MCF 10A (cell line): Measurements from ENCODE around the gene PHF21B. TPM values are rescaled to one million over a fixed set of nuclear protein-coding genes. Genes with fewer than 3 reads are reported as not detected.

Experiments
- BruUV-seq: library from RNA; stranded (reverse); fragments of 400-500 nt; replicated peaks from 2 replicates; lab custom pipeline; 2021; lab: Mats Ljungman, UMichigan
- CTCF ChIA-PET: fragments of 300-600 bp; sonication (Branson Sonifier 250); formaldehyde crosslinking; extraction: SDS; loops from one replicate; lab custom pipeline; 2021; ENCODE audit warnings: antibody characterized with exemption, inconsistent platforms; lab: Yijun Ruan, JAX
- POLR2A ChIA-PET: fragments of 300-600, 350-650 bp; sonication (Branson Sonifier 250); formaldehyde crosslinking; extraction: SDS; loops from one replicate; lab custom pipeline; 2020; ENCODE audit warnings: antibody characterized with exemption, inconsistent platforms; lab: Yijun Ruan, JAX
- DNase-seq: peaks from one replicate; pipeline ENCODE4 v3.0.0-alpha.2; 2018; ENCODE audit not compliant: unreplicated experiment
- H3K27ac Mint-ChIP-seq: one replicate; pipeline ENCODE4 v1.8.0; 2022; ENCODE audit warnings: mild to moderate bottlenecking, low read depth, mixed read lengths; ENCODE audit not compliant: unreplicated experiment
- H3K27me3 Mint-ChIP-seq: one replicate; pipeline ENCODE4 v1.8.0; 2022; ENCODE audit warnings: mixed read lengths; ENCODE audit not compliant: insufficient read depth, unreplicated experiment
- H3K36me3 Mint-ChIP-seq: one replicate; pipeline ENCODE4 v1.8.0; 2022; ENCODE audit warnings: mild to moderate bottlenecking, moderate library complexity, mixed read lengths; ENCODE audit not compliant: insufficient read depth, unreplicated experiment
- H3K4me1 Mint-ChIP-seq: one replicate; pipeline ENCODE4 v1.8.0; 2022; ENCODE audit warnings: mixed read lengths; ENCODE audit not compliant: insufficient read depth, unreplicated experiment
- H3K4me3 Mint-ChIP-seq: one replicate; pipeline ENCODE4 v1.8.0; 2022; ENCODE audit warnings: mild to moderate bottlenecking, moderate library complexity, mixed read lengths; ENCODE audit not compliant: unreplicated experiment
- H3K9me3 Mint-ChIP-seq: one replicate; pipeline ENCODE4 v1.8.0; 2022; ENCODE audit warnings: mixed read lengths; ENCODE audit not compliant: unreplicated experiment
- intact Hi-C: fragments of 100-400 bp; cut with micrococcal nuclease; formaldehyde crosslinking; loops from 2 replicates; pipeline ENCODE4 v1.14.1; 2022
- total RNA-seq: library from RNA; stranded (reverse); gene quantifications from 2 replicates; pipeline ENCODE4 v1.2.3, GENCODE V29; 2022
- TF ChIP-seq, protein P1 (sequence below): fragments of 200-600 bp; IDR thresholded peaks from one replicate; pipeline ENCODE4 v1.8.0; 2022; ENCODE audit warnings: antibody characterized with exemption, mild to moderate bottlenecking; ENCODE audit not compliant: unreplicated experiment

The PHF21B gene
- total RNA-seq, 1 experiment from 2014 or later: 0.75 TPM

DNA sequence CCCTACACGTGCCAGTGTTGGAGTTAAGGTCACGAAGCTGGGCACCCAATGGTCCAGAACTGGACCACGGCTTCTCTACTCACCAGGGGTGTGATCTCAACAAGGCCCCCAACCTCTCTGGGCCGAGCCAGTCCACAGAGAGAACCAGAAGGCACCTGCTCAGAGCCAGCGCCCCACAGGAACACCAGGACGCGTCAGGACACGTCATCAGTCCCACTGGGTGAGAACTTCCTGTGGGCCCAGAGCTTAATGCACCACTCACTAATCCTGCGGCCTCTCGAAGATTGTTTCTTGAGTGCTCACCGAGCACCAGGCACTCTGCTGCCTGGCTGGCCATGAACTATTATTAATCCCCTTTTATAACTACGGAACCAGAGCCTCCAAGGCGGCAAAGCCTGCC, 10.1 kb downstream of the PHF21B start:
- no peak for DNase-seq
- Mint-ChIP-seq H3K27ac (peak overlapping the region; percentile 36), H3K9me3 (no peaks in the 10 kb centered on the region), H3K4me3 (no peak overlapping the region), H3K27me3 (peaks cover 48% of the 10 kb centered on the region), H3K36me3 (no peaks in the 10 kb centered on the region), H3K4me1 (no peaks in the 10 kb centered on the region)
- no TSS peak for BruUV-seq
- CTCF ChIA-PET: no interaction called here
- intact Hi-C loops: no loop called here
- POLR2A ChIA-PET: no interaction called here
- TF ChIP-seq, protein P1, sequence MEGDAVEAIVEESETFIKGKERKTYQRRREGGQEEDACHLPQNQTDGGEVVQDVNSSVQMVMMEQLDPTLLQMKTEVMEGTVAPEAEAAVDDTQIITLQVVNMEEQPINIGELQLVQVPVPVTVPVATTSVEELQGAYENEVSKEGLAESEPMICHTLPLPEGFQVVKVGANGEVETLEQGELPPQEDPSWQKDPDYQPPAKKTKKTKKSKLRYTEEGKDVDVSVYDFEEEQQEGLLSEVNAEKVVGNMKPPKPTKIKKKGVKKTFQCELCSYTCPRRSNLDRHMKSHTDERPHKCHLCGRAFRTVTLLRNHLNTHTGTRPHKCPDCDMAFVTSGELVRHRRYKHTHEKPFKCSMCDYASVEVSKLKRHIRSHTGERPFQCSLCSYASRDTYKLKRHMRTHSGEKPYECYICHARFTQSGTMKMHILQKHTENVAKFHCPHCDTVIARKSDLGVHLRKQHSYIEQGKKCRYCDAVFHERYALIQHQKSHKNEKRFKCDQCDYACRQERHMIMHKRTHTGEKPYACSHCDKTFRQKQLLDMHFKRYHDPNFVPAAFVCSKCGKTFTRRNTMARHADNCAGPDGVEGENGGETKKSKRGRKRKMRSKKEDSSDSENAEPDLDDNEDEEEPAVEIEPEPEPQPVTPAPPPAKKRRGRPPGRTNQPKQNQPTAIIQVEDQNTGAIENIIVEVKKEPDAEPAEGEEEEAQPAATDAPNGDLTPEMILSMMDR: no peak

DNA sequence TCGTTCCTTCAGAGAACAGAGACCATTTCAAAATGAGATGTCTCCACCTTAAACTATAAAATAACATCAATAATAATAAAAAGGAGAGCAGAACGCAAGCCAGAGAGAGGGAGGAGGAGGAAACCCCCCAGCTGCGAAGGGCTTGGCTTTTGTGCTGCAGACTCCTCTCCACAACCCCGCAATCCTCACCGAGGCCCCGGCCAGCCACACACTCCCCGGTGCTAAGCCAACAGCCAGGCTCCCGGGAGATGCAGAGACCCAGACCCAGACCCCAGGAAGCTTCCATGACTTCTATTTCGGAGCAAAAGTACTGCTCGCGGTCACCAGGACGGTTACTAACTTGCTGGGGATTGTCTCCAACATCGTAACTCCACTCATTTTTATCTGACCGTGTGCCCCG, 10.6 kb downstream of the PHF21B start:
- Mint-ChIP-seq H3K4me3 (no peak overlapping the region), H3K27me3 (peaks cover 52% of the 10 kb centered on the region), H3K36me3 (no peaks in the 10 kb centered on the region), H3K27ac (peak overlapping the region; percentile 36), H3K9me3 (no peaks in the 10 kb centered on the region), H3K4me1 (no peaks in the 10 kb centered on the region)
- BruUV-seq: no TSS peak
- TF ChIP-seq, protein P1: no peak
- ChIA-PET CTCF (no interaction called here), POLR2A (no interaction called here)
- no peak for DNase-seq
- intact Hi-C loops: no loop called here

DNA sequence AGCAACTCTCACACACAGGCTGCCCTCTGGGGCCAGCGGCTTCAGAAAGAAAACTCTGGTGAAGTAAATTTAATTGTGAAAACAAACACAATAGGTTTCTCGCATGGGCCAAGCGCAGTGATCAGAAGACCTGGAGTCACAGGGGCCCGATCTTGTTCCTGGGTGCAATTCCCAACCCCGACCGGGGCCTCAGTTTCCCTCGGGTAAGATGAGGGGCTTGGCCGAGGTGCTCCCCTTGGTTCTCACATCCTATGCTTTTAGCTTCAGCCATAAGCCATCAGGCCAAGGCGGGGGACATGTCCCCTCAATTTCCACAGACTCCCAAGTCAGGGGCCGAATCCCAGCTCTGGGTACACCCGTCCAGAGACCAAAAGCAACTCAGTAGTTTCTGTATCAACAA, 11.5 kb downstream of the PHF21B start:
- H3K27me3 Mint-ChIP-seq: peaks cover 62% of the 10 kb centered on the region
- no peaks in the 10 kb centered on the region for H3K9me3 Mint-ChIP-seq
- H3K4me1 Mint-ChIP-seq: no peaks in the 10 kb centered on the region
- H3K36me3 Mint-ChIP-seq: no peaks in the 10 kb centered on the region
- CTCF ChIA-PET: no interaction called here
- no peak overlapping the region for H3K4me3 Mint-ChIP-seq
- TF ChIP-seq, protein P1: no peak
- POLR2A ChIA-PET: no interaction called here
- no peak for DNase-seq
- intact Hi-C loops: no loop called here
- no TSS peak for BruUV-seq
- H3K27ac Mint-ChIP-seq: no peak overlapping the region

DNA sequence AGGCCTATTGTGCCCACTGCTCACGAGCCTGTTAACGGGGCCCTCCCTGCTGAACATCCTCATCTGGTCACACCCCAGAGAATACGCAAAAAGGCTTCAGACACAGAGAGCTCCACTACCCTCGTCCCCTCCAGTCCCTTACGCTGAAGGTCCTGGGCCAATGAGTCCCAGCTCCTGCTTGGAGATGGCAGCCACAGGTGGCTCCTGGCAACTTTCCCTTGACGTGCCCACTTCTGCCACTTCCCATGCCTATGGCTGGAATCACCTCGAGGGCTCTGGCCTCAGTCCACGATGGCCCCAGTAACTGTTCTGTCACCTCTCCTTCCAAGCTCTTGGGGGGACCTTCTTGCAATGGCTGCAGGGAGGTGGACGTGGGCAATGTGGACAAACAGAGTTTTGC, 12.7 kb downstream of the PHF21B start:
- TF ChIP-seq, protein P1: no peak
- Mint-ChIP-seq H3K27ac (no peak overlapping the region), H3K4me3 (no peak overlapping the region), H3K9me3 (no peaks in the 10 kb centered on the region), H3K36me3 (no peaks in the 10 kb centered on the region), H3K27me3 (peaks cover 63% of the 10 kb centered on the region), H3K4me1 (no peaks in the 10 kb centered on the region)
- intact Hi-C loops: no loop called here
- ChIA-PET POLR2A (no interaction called here), CTCF (interaction anchor here (1.2 kb wide), 1 partner anchor 99 kb away, joined by 4 read pairs; no protein-coding TSS in a partner anchor)
- no TSS peak for BruUV-seq
- DNase-seq: no peak
